ENCODE data around the gene CCDC170.

DNA sequence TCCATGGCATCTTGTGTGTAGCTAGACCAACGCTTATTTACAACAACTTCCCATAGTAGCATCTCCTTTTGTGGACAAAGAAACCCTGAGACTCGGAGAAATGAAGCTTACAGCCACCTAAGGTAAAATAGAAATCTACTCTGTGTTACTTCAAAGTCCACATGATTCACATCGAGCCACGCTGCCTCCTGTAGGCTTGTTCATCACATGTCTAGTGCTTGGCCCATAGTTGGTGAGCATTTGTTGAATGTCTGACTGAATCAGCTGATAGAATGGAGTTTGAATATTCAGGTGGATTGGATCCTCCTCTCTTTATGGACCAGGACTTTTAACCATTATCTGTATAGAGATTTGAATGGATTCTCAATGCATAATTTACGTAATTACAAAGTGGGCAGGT lies 130.7 kb downstream of the CCDC170 start:
- no peak for TF ChIP-seq EZH2 (IDR thresholded peaks at IDR 0.05; ENCODE audit: borderline replicate concordance)
- TF ChIP-seq, protein P1, sequence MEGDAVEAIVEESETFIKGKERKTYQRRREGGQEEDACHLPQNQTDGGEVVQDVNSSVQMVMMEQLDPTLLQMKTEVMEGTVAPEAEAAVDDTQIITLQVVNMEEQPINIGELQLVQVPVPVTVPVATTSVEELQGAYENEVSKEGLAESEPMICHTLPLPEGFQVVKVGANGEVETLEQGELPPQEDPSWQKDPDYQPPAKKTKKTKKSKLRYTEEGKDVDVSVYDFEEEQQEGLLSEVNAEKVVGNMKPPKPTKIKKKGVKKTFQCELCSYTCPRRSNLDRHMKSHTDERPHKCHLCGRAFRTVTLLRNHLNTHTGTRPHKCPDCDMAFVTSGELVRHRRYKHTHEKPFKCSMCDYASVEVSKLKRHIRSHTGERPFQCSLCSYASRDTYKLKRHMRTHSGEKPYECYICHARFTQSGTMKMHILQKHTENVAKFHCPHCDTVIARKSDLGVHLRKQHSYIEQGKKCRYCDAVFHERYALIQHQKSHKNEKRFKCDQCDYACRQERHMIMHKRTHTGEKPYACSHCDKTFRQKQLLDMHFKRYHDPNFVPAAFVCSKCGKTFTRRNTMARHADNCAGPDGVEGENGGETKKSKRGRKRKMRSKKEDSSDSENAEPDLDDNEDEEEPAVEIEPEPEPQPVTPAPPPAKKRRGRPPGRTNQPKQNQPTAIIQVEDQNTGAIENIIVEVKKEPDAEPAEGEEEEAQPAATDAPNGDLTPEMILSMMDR (IDR thresholded peaks at IDR 0.05; ENCODE audit: poor library complexity) = no peak
